Measurements from ENCODE around the gene FASLG.

FASLG gene

DNA sequence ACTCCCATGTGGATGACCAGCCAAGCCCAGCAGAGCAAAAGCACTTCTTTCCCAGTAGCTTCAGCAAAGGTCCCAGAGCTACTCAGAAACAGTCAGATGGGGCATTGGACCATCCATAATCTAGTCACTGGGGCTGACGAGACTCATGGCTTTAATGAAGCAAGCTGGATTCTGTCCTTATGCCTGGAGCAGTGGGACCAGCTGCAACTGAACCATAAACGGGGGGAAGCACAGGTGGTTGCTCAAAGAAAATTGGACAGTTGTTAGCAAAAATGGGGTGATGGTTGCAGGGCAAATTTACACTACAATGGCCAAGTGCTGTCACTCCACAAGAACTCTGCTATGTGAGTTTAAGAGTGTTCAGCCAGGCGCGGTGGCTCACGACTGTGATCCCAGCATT, 17.4 kb upstream of the FASLG start:
- H3K27me3 ChIP-seq (ENCODE audit: control insufficient read depth in 5 of 5, insufficient read depth in 4 of 5, low read length in 5 of 5) = no peaks in the 10 kb centered on the region
- no peak overlapping the region for H3K9ac ChIP-seq (ENCODE audit: low read length in 5 of 5)
- H3K27ac ChIP-seq (ENCODE audit: low read depth, low read length) = no peak overlapping the region
- H3K36me3 ChIP-seq (ENCODE audit: control insufficient read depth in 5 of 5, insufficient read depth in 5 of 5, low read length in 5 of 5) = no peaks in the 10 kb centered on the region
- no peak overlapping the region for H3K4me3 ChIP-seq (ENCODE audit: low read depth in 1 of 5, low read length in 5 of 5)
- H3K9me3 ChIP-seq (ENCODE audit: control insufficient read depth in 5 of 5, low read length in 5 of 5) = no peaks in the 10 kb centered on the region
- no peaks in the 10 kb centered on the region for H3K4me1 ChIP-seq (ENCODE audit: control insufficient read depth in 5 of 5, insufficient read depth in 5 of 5, low read length in 5 of 5)

DNA sequence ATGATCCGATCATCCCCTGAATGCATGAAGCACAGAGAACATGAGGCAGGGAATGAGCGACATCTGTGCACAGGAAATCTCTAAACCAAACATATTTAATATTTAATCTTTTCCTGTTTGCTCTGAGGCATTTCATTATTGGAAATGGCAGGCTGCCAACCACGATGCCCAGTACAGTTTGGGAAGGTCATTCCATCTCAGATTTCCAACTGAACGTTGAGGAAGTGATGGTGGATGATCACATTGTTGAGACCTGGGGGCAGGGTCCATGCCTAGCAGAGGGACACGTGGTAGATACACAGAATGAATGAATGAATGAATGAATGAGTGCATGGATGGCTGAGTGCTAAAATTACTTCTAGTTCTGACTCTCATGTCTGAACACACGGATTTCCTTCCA, 15.9 kb upstream of the FASLG start:
- Histone ChIP-seq H3K27me3 (ENCODE audit: control insufficient read depth in 5 of 5, insufficient read depth in 4 of 5, low read length in 5 of 5) (no peaks in the 10 kb centered on the region), H3K27ac (ENCODE audit: low read depth, low read length) (no peak overlapping the region)

DNA sequence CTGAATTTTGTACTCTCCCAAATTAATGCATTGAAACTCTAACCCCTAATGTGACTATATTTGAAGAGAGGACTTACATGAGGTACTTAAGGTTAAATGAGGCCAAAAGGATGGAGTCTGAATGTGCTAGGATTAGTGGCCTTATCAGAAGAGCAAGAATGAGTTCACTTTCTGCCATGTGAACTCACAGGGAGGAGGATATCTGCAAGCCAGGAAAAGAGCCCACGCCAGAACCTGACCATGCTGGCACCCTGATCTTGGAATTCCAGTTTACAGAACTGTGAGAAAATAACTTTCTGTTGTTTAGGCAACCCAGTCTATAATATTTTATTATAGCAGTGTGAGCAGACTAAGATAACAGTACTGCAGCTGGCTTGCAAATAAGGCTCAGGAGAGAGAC, 12.2 kb upstream of the FASLG start:
- Histone ChIP-seq H3K4me1 (ENCODE audit: control insufficient read depth in 5 of 5, insufficient read depth in 5 of 5, low read length in 5 of 5) (no peaks in the 10 kb centered on the region), H3K36me3 (ENCODE audit: control insufficient read depth in 5 of 5, insufficient read depth in 5 of 5, low read length in 5 of 5) (no peaks in the 10 kb centered on the region), H3K9ac (ENCODE audit: low read length in 5 of 5) (no peak overlapping the region), H3K9me3 (ENCODE audit: control insufficient read depth in 5 of 5, low read length in 5 of 5) (no peaks in the 10 kb centered on the region), H3K27me3 (ENCODE audit: control insufficient read depth in 5 of 5, insufficient read depth in 4 of 5, low read length in 5 of 5) (no peaks in the 10 kb centered on the region), H3K4me3 (ENCODE audit: low read depth in 1 of 5, low read length in 5 of 5) (no peak overlapping the region), H3K27ac (ENCODE audit: low read depth, low read length) (no peak overlapping the region)

More for the DNA sequence above, 15.9 kb upstream of the FASLG start:
- no peaks in the 10 kb centered on the region for H3K9me3 ChIP-seq (ENCODE audit: control insufficient read depth in 5 of 5, low read length in 5 of 5)
- no peak overlapping the region for H3K4me3 ChIP-seq (ENCODE audit: low read depth in 1 of 5, low read length in 5 of 5)
- H3K9ac ChIP-seq (ENCODE audit: low read length in 5 of 5) = no peak overlapping the region
- H3K4me1 ChIP-seq (ENCODE audit: control insufficient read depth in 5 of 5, insufficient read depth in 5 of 5, low read length in 5 of 5) = no peaks in the 10 kb centered on the region
- H3K36me3 ChIP-seq (ENCODE audit: control insufficient read depth in 5 of 5, insufficient read depth in 5 of 5, low read length in 5 of 5) = no peaks in the 10 kb centered on the region

DNA sequence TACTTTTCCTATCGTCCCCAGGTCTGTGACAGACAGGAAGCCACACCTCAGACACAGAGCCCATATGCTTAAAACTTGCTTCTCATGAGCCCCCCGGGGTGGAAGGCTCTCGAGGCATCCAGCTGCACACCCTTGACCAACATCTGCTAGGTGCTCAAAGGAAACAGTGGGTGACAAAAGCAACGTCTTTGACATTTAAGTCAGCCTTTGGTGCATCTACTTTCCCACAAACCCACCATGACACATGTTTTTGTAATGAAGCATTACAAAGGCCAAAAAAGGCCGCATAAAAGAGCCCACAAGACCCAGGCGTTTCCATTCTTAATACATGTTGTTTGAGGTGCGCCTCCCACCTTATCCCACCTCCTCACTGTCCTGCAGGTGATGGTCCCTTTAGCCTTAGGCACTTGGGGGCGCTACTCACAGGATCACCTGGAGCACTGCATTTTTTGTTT, 11.8 kb upstream of the FASLG start:
- Histone ChIP-seq H3K9ac (ENCODE audit: low read length in 5 of 5) (no peak overlapping the region), H3K27ac (ENCODE audit: low read depth, low read length) (no peak overlapping the region), H3K36me3 (ENCODE audit: control insufficient read depth in 5 of 5, insufficient read depth in 5 of 5, low read length in 5 of 5) (no peaks in the 10 kb centered on the region), H3K27me3 (ENCODE audit: control insufficient read depth in 5 of 5, insufficient read depth in 4 of 5, low read length in 5 of 5) (no peaks in the 10 kb centered on the region), H3K4me1 (ENCODE audit: control insufficient read depth in 5 of 5, insufficient read depth in 5 of 5, low read length in 5 of 5) (no peaks in the 10 kb centered on the region), H3K9me3 (ENCODE audit: control insufficient read depth in 5 of 5, low read length in 5 of 5) (no peaks in the 10 kb centered on the region), H3K4me3 (ENCODE audit: low read depth in 1 of 5, low read length in 5 of 5) (no peak overlapping the region)

DNA sequence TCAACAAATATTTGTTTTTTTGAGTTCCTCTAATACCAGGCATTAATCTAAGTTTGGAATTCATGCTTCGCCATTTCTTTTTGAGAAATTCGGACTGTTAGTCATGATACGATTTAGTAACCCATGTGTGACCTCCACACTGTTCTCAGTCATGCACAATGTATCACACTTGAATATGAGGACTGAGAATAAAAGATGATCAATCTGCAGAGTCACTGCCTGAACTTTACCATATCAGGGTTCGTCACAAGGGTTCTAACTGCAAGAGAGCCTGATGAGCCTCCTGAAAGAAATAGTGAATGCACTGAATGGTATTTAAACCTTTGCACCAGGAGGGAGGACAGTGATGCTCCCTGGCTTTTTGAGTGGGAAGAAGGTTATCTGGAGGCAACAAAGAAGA, 10.9 kb upstream of the FASLG start:
- no peaks in the 10 kb centered on the region for H3K36me3 ChIP-seq (ENCODE audit: control insufficient read depth in 5 of 5, insufficient read depth in 5 of 5, low read length in 5 of 5)
- no peak overlapping the region for H3K27ac ChIP-seq (ENCODE audit: low read depth, low read length)
- no peaks in the 10 kb centered on the region for H3K4me1 ChIP-seq (ENCODE audit: control insufficient read depth in 5 of 5, insufficient read depth in 5 of 5, low read length in 5 of 5)
- no peaks in the 10 kb centered on the region for H3K9me3 ChIP-seq (ENCODE audit: control insufficient read depth in 5 of 5, low read length in 5 of 5)
- H3K4me3 ChIP-seq (ENCODE audit: low read depth in 1 of 5, low read length in 5 of 5) = no peak overlapping the region
- no peak overlapping the region for H3K9ac ChIP-seq (ENCODE audit: low read length in 5 of 5)
- no peaks in the 10 kb centered on the region for H3K27me3 ChIP-seq (ENCODE audit: control insufficient read depth in 5 of 5, insufficient read depth in 4 of 5, low read length in 5 of 5)

DNA sequence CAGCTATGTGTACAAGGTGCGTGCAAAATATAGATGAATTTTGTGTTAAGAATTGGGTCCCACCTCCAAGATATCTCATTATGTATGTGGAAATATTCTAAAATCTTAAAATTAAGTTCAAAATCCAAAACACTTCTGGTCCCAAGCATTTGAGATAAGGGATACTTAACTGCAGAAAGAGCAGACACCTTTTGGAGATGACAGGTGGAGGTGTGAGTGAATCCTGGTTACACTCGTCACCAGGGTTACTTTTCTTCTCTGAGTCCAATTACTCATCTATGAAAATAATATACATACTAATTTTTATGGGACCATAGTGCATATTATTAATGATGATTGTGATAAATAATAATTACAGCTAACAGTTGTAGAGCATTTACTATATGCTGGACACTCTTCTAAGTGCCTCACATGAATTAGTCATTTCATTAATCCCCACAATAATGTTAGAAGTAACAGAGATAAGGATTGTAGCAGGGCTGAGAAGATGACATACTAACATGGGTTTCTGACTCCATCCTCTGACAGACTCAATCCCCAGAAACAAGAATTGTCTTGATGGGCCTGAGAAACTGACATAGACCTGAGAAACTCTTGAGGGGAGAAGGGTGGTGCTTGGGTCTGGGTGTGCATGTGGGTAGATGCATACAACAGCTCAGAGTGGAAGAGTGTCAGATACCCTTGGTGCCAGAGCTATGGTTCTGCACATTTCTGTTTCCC, 8.3 kb upstream of the FASLG start:
- H3K27ac ChIP-seq (ENCODE audit: low read depth, low read length) = no peak overlapping the region
- no peaks in the 10 kb centered on the region for H3K4me1 ChIP-seq (ENCODE audit: control insufficient read depth in 5 of 5, insufficient read depth in 5 of 5, low read length in 5 of 5)
- no peaks in the 10 kb centered on the region for H3K9me3 ChIP-seq (ENCODE audit: control insufficient read depth in 5 of 5, low read length in 5 of 5)
- H3K9ac ChIP-seq (ENCODE audit: low read length in 5 of 5) = no peak overlapping the region
- no peaks in the 10 kb centered on the region for H3K36me3 ChIP-seq (ENCODE audit: control insufficient read depth in 5 of 5, insufficient read depth in 5 of 5, low read length in 5 of 5)
- H3K4me3 ChIP-seq (ENCODE audit: low read depth in 1 of 5, low read length in 5 of 5) = no peak overlapping the region
- H3K27me3 ChIP-seq (ENCODE audit: control insufficient read depth in 5 of 5, insufficient read depth in 4 of 5, low read length in 5 of 5) = no peaks in the 10 kb centered on the region

DNA sequence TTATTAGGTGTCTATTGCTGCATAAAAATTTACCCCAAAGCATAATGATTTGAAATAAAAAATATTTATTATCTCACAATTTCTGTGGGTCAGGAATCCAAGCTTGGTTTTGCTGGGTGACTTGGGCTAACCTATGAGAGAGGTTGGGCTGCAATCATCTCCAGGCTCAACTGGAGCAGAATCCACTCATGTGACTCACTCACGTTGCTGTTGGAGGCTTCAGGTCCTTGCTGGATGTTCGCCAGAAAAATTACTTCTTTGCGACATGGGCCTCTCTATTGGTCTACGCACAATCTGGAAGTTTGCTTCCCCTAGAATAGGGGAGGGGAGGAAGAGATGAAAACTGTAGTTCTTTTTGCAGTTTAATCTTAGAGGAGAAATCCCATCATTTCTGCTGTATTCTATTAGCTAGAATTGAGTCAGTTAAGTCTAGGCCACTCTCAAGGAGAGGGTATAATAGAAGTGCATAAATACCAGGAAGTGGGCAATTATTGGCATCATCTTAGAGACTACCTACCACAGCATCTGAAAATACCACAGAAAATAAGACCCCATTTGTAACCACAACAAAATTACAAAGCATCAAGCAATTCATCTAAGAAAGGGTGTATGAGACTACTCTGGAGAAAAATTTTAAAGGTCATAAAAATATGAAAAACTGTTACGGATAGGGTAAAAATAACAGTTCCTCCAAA, 5.7 kb upstream of the FASLG start:
- H3K27me3 ChIP-seq (ENCODE audit: control insufficient read depth in 5 of 5, insufficient read depth in 4 of 5, low read length in 5 of 5) = no peaks in the 10 kb centered on the region
- no peak overlapping the region for H3K9ac ChIP-seq (ENCODE audit: low read length in 5 of 5)
- no peaks in the 10 kb centered on the region for H3K36me3 ChIP-seq (ENCODE audit: control insufficient read depth in 5 of 5, insufficient read depth in 5 of 5, low read length in 5 of 5)
- H3K27ac ChIP-seq (ENCODE audit: low read depth, low read length) = no peak overlapping the region
- no peaks in the 10 kb centered on the region for H3K4me1 ChIP-seq (ENCODE audit: control insufficient read depth in 5 of 5, insufficient read depth in 5 of 5, low read length in 5 of 5)
- H3K9me3 ChIP-seq (ENCODE audit: control insufficient read depth in 5 of 5, low read length in 5 of 5) = no peaks in the 10 kb centered on the region
- no peak overlapping the region for H3K4me3 ChIP-seq (ENCODE audit: low read depth in 1 of 5, low read length in 5 of 5)

DNA sequence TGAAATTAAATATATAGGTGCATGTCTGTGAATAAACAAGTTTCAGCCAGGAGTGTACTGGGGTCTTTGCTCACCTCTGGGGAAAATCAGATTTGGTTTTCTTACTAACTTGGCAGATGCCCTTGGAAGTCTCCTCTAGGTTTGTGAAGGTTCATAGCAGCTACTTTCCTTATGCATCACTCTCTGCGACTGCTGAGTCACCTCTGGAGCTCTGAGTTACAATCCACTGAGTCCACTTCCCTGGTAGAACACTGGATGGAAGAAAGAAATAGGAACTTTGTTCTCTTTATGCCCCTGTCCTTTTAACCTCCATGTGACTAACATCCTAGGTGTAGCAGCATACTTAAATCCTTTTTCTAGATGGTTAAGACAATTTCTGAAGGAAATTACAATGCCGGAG, 4.4 kb upstream of the FASLG start:
- Histone ChIP-seq H3K36me3 (ENCODE audit: control insufficient read depth in 5 of 5, insufficient read depth in 5 of 5, low read length in 5 of 5) (no peaks in the 10 kb centered on the region), H3K9ac (ENCODE audit: low read length in 5 of 5) (no peak overlapping the region), H3K4me3 (ENCODE audit: low read depth in 1 of 5, low read length in 5 of 5) (no peak overlapping the region), H3K9me3 (ENCODE audit: control insufficient read depth in 5 of 5, low read length in 5 of 5) (no peaks in the 10 kb centered on the region), H3K4me1 (ENCODE audit: control insufficient read depth in 5 of 5, insufficient read depth in 5 of 5, low read length in 5 of 5) (no peaks in the 10 kb centered on the region), H3K27me3 (ENCODE audit: control insufficient read depth in 5 of 5, insufficient read depth in 4 of 5, low read length in 5 of 5) (no peaks in the 10 kb centered on the region), H3K27ac (ENCODE audit: low read depth, low read length) (no peak overlapping the region)

DNA sequence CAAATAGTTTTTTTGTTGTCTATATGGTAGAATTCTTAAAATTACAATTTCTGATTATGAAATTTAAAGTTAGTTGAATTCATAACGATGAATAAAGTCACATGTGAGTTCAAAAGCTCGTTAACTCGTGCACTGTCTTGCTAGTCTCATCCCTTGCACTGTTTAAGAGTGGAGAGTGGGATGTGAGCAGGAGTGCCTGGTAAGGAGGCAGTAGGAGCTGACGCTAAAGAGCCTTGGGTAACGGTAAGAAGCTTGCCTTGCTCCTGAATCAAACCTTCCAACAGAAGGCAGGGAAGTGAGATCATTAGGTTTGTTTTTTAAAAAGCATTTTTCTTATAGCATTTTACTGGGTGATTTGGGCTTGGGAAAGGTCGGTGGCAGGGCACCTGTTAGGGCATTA, 2.3 kb upstream of the FASLG start:
- Histone ChIP-seq H3K27me3 (ENCODE audit: control insufficient read depth in 5 of 5, insufficient read depth in 4 of 5, low read length in 5 of 5) (peaks cover 0 to 3% (median 0%) of the 10 kb centered on the region in 5 donors), H3K27ac (ENCODE audit: low read depth, low read length) (no peak overlapping the region), H3K4me1 (ENCODE audit: control insufficient read depth in 5 of 5, insufficient read depth in 5 of 5, low read length in 5 of 5) (no peaks in the 10 kb centered on the region), H3K9me3 (ENCODE audit: control insufficient read depth in 5 of 5, low read length in 5 of 5) (no peaks in the 10 kb centered on the region), H3K36me3 (ENCODE audit: control insufficient read depth in 5 of 5, insufficient read depth in 5 of 5, low read length in 5 of 5) (no peaks in the 10 kb centered on the region), H3K9ac (ENCODE audit: low read length in 5 of 5) (no peak overlapping the region), H3K4me3 (ENCODE audit: low read depth in 1 of 5, low read length in 5 of 5) (no peak overlapping the region)

DNA sequence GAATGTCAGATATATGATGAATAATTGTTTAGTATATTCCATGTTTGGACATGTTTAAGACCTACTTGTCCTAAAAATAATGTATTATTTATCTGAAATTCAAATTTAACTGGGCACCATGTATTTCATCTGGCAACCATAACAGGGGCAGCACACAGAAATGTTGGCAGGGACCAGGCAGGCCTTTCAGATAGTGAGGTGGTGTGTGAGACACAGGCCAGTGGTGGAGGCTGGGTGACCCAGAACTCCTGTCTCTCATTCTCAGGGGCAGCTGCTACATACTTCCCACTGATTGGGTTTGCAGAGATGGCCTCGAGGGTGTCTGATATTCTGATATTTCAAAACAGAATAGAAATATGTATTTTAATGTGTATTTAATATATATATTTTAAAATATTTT, 1.3 kb upstream of the FASLG start:
- Histone ChIP-seq H3K4me1 (ENCODE audit: control insufficient read depth in 5 of 5, insufficient read depth in 5 of 5, low read length in 5 of 5) (peaks cover 0 to 1% (median 0%) of the 10 kb centered on the region in 5 donors), H3K27ac (ENCODE audit: low read depth, low read length) (no peak overlapping the region), H3K36me3 (ENCODE audit: control insufficient read depth in 5 of 5, insufficient read depth in 5 of 5, low read length in 5 of 5) (no peaks in the 10 kb centered on the region), H3K9ac (ENCODE audit: low read length in 5 of 5) (no peak overlapping the region), H3K27me3 (ENCODE audit: control insufficient read depth in 5 of 5, insufficient read depth in 4 of 5, low read length in 5 of 5) (peaks cover 0 to 3% (median 0%) of the 10 kb centered on the region in 5 donors), H3K9me3 (ENCODE audit: control insufficient read depth in 5 of 5, low read length in 5 of 5) (no peaks in the 10 kb centered on the region), H3K4me3 (ENCODE audit: low read depth in 1 of 5, low read length in 5 of 5) (no peak overlapping the region)

Data from subcutaneous abdominal adipose tissue (tissue), 5 donors.